RWPE2 (cell line): ENCODE data around the gene PHRF1.

ENCODE experiments used
- ATAC-seq: fragments of 200-7000 bp; cut with Tn5 transposase; 3 replicates; pipeline ENCODE4 v1.9.1; 2021; ENCODE audit warnings: low read depth
- DNase-seq: peaks from one replicate; pipeline ENCODE4 v3.0.0-alpha.2; 2020; ENCODE audit warnings: low spot score
- H3K27ac ChIP-seq: fragments of 450-650 bp; 2 replicates; pipeline ENCODE4 v1.5.1; 2017; ENCODE audit warnings: mild to moderate bottlenecking; ENCODE audit not compliant: poor library complexity, severe bottlenecking
- H3K27me3 ChIP-seq: fragments of 250-450 bp; sonication (Bioruptor Pico); 2 replicates; pipeline ENCODE4 v1.5.1; 2021; ENCODE audit warnings: mild to moderate bottlenecking, moderate library complexity; ENCODE audit not compliant: insufficient read depth, poor library complexity, severe bottlenecking
- H3K36me3 ChIP-seq: fragments of 250-450 bp; sonication (Bioruptor Pico); 2 replicates; pipeline ENCODE4 v1.5.1; 2020; ENCODE audit warnings: low read depth, mild to moderate bottlenecking, moderate library complexity
- H3K4me1 ChIP-seq: fragments of 250-450 bp; sonication (Bioruptor Pico); 2 replicates; pipeline ENCODE4 v1.5.1; 2021; ENCODE audit warnings: mild to moderate bottlenecking, moderate library complexity; ENCODE audit not compliant: insufficient read depth, poor library complexity, severe bottlenecking
- H3K4me3 ChIP-seq: fragments of 250-450 bp; sonication (Bioruptor Pico); 2 replicates; pipeline ENCODE4 v1.5.1; 2021; ENCODE audit warnings: mild to moderate bottlenecking, moderate library complexity; ENCODE audit not compliant: severe bottlenecking
- H3K9me3 ChIP-seq: fragments of 250-450 bp; sonication (Bioruptor Pico); 2 replicates; pipeline ENCODE4 v1.5.1; 2021; ENCODE audit warnings: mild to moderate bottlenecking, moderate library complexity; ENCODE audit not compliant: severe bottlenecking
- TF ChIP-seq, protein P1 (sequence below): fragments of 450-650 bp; IDR thresholded peaks from one replicate; pipeline ENCODE4 v1.5.1; 2017; ENCODE audit warnings: mild to moderate bottlenecking, moderate library complexity; ENCODE audit not compliant: poor library complexity, severe bottlenecking

PHRF1 gene

DNA sequence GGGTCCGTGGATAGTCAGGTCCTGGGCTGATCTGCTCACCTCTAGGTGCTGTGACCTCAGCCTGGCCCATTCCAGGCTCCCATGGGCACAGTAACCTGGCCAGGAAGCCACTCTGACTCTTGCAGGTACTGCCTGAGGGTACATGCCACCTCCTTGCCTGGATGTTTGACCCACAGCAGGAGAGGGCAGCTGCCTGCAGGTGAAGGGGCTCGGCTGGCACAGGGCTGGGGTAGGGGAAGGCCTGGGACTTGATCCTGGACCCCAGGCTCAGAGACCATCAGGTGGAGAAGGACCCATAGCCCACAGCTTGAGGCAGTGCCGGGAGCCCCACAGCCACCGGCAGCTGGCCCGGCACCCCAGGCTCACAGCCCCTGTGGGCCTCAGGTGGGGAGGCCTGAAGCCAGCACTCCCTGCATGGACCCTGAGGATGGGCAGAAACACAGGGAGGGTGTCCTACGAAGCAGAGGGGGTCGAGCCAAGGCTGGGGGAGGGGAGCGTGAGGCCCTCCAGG is 36.2 kb upstream of the PHRF1 start:
- TF ChIP-seq, protein P1, sequence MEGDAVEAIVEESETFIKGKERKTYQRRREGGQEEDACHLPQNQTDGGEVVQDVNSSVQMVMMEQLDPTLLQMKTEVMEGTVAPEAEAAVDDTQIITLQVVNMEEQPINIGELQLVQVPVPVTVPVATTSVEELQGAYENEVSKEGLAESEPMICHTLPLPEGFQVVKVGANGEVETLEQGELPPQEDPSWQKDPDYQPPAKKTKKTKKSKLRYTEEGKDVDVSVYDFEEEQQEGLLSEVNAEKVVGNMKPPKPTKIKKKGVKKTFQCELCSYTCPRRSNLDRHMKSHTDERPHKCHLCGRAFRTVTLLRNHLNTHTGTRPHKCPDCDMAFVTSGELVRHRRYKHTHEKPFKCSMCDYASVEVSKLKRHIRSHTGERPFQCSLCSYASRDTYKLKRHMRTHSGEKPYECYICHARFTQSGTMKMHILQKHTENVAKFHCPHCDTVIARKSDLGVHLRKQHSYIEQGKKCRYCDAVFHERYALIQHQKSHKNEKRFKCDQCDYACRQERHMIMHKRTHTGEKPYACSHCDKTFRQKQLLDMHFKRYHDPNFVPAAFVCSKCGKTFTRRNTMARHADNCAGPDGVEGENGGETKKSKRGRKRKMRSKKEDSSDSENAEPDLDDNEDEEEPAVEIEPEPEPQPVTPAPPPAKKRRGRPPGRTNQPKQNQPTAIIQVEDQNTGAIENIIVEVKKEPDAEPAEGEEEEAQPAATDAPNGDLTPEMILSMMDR = no peak
- no peak overlapping the region for H3K27ac ChIP-seq
- H3K27me3 ChIP-seq = no peaks in the 10 kb centered on the region
- H3K36me3 ChIP-seq = no peaks in the 10 kb centered on the region
- ATAC-seq = no peak
- H3K9me3 ChIP-seq = no peaks in the 10 kb centered on the region
- no peaks in the 10 kb centered on the region for H3K4me1 ChIP-seq
- DNase-seq = no peak
- no peak overlapping the region for H3K4me3 ChIP-seq

DNA sequence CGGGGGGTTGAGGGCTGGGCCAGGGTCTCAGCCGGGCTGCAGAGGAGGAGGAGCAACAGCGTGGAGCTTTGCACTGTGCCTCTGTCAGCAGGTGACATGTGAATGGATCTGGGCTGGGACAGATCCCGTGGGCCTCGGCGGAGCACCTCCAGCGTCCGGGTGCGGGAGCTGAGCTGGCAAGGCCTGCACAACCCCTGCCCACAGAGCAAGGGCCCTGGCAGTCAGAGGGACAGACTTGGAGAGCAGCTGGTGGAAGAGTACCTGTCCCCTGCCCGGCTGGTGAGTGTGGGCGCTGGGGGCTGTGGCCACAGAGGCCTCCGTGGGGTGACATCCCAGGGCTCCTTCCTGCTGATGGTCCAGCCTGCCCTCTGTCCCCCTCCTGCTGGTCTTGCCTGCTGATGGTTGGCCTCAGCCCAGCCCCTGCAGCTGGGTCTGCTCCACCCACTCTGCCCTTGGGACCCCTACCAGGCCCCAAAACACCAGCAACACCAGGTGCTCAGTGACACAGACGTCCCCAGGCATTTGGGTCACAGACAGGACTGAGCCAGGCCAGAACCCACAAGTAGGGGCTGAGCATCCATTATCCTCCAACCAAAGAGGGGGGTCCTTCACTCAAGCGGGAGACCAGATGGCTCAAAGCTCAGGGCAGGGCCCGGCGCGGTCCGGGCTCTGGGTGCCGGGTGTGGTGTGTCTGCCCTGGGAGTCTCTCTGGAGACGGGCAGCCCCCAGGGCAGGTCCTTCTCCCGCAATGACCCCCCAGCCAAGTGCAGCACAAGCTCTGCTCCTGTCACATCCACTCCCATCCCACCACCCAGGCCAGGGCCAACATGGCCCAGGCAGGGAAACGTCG is 35.5 kb upstream of the PHRF1 start:
- no peaks in the 10 kb centered on the region for H3K4me1 ChIP-seq
- H3K9me3 ChIP-seq = no peaks in the 10 kb centered on the region
- H3K36me3 ChIP-seq = no peaks in the 10 kb centered on the region
- H3K27me3 ChIP-seq = no peaks in the 10 kb centered on the region
- H3K27ac ChIP-seq = no peak overlapping the region
- TF ChIP-seq, protein P1 = no peak
- no peak overlapping the region for H3K4me3 ChIP-seq
- no peak for ATAC-seq
- peak; percentile 69 for DNase-seq

DNA sequence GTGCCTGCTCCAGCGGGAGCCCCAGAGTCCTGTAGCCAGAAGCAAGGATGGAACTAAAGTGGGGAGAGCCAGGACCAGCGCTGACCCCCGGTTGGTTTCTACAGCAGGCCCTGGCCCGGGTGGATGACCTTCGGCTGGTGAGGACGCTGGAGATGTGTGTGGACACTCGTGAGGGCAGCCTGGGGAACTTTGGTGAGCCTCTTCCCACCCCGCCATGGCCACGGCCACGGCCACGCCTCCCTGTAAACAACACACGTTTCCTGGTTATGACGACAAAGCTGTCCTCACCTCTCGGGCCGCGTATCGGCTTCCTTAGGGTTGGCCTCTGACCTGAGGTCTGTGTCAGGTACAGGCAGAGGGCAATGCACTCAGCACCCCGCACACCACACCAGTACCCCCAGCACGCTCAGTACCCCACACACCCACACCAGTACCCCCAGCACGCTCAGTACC is 34.8 kb upstream of the PHRF1 start:
- H3K27ac ChIP-seq = no peak overlapping the region
- H3K36me3 ChIP-seq = no peaks in the 10 kb centered on the region
- no peaks in the 10 kb centered on the region for H3K9me3 ChIP-seq
- ATAC-seq (no peak), DNase-seq (no peak)
- no peaks in the 10 kb centered on the region for H3K27me3 ChIP-seq
- H3K4me1 ChIP-seq = no peaks in the 10 kb centered on the region
- TF ChIP-seq, protein P1 = no peak
- no peak overlapping the region for H3K4me3 ChIP-seq

DNA sequence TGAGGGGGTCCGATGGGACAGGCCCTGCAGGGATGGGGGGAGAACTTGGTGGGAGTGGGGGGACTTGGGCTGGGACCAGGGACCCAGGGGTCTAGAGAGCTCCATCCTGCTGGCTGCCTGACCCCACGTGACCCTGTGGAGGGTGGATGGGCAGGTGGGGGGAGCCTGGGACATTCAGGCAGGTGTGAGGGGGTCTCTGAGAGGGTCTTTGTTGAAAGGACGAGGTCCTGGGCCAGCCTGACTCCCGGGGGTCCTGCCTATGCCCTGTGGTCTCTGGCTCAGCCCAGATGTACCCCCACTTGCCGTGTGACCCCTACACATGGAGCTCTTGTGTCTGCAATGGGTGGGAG is 31.5 kb upstream of the PHRF1 start:
- Histone ChIP-seq H3K36me3 (no peaks in the 10 kb centered on the region), H3K27me3 (no peaks in the 10 kb centered on the region)

More for the DNA sequence above, 31.5 kb upstream of the PHRF1 start:
- H3K27ac ChIP-seq = no peak overlapping the region
- no peak for DNase-seq
- TF ChIP-seq, protein P1 = no peak
- no peaks in the 10 kb centered on the region for H3K4me1 ChIP-seq
- no peak for ATAC-seq
- H3K9me3 ChIP-seq = no peaks in the 10 kb centered on the region
- H3K4me3 ChIP-seq = no peak overlapping the region
